Activated T-cell treated with anti-CD3 and anti-CD28 coated beads, Interleukin-2, amount 50 U/mL, for 1 hour (primary cell): ENCODE measurements around the gene PCDH9.
"Not testable (repeated sequence)": the region's sequence is repeated elsewhere in the genome, so short reads cannot be mapped to it uniquely, and the experiment has no call there.

Experiments
- DNase-seq: peaks from one replicate; pipeline ENCODE4 v3.0.0-alpha.2; 2020

The PCDH9 gene

GRCh38 chr13:66627512-66627911, 602.6 kb downstream of the PCDH9 start:
- DNase-seq = no peak

GRCh38 chr13:66624302-66624701, 605.8 kb downstream of the PCDH9 start:
- DNase-seq = no peak

- no peak for DNase-seq
Observed at GRCh38 chr13:66623129-66623820, 606.9 kb downstream of the PCDH9 start.

- not testable (repeated sequence) for DNase-seq
Observed at GRCh38 chr13:66621906-66622447, 608.2 kb downstream of the PCDH9 start.

GRCh38 chr13:66618702-66619101, 611.4 kb downstream of the PCDH9 start:
- no peak for DNase-seq

- no peak for DNase-seq
Observed at GRCh38 chr13:66617786-66618185, 612.4 kb downstream of the PCDH9 start.

- DNase-seq = no peak
Observed at GRCh38 chr13:66612983-66613382, 617.2 kb downstream of the PCDH9 start.

- no peak for DNase-seq
Observed at GRCh38 chr13:66586489-66586888, 643.6 kb downstream of the PCDH9 start.

- DNase-seq = no peak
Observed at GRCh38 chr13:66585669-66586203, 644.4 kb downstream of the PCDH9 start.

GRCh38 chr13:66581675-66582074, 648.5 kb downstream of the PCDH9 start:
- no peak for DNase-seq

GRCh38 chr13:66578305-66578704, 651.8 kb downstream of the PCDH9 start:
- no peak for DNase-seq

GRCh38 chr13:66577358-66577757, 652.8 kb downstream of the PCDH9 start:
- DNase-seq = no peak

- no peak for DNase-seq
Observed at GRCh38 chr13:66576381-66576780, 653.8 kb downstream of the PCDH9 start.

GRCh38 chr13:66574606-66575005, 655.5 kb downstream of the PCDH9 start:
- DNase-seq = no peak

GRCh38 chr13:66567899-66568612, 662.1 kb downstream of the PCDH9 start:
- no peak for DNase-seq

GRCh38 chr13:66565279-66565678, 664.9 kb downstream of the PCDH9 start:
- no peak for DNase-seq

GRCh38 chr13:66563076-66563475, 667.1 kb downstream of the PCDH9 start:
- DNase-seq = no peak

- no peak for DNase-seq
Observed at GRCh38 chr13:66562054-66562453, 668.1 kb downstream of the PCDH9 start.

- no peak for DNase-seq
Observed at GRCh38 chr13:66560991-66561390, 669.1 kb downstream of the PCDH9 start.

- DNase-seq = no peak
Observed at GRCh38 chr13:66560189-66560588, 669.9 kb downstream of the PCDH9 start.

- no peak for DNase-seq
Observed at GRCh38 chr13:66559093-66559492, 671.0 kb downstream of the PCDH9 start.

GRCh38 chr13:66558506-66558905, 671.6 kb downstream of the PCDH9 start:
- no peak for DNase-seq

- no peak for DNase-seq
Observed at GRCh38 chr13:66557357-66557756, 672.8 kb downstream of the PCDH9 start.

GRCh38 chr13:66556306-66556705, 673.8 kb downstream of the PCDH9 start:
- no peak for DNase-seq
